GM23338 (cell line): ENCODE data around the gene CIITA. TPM values are rescaled to one million over a fixed set of nuclear protein-coding genes. Genes with fewer than 3 reads are reported as not detected.

Experiments
- ATAC-seq: fragments of 200-7000 bp; cut with Tn5 transposase; 3 replicates; pipeline ENCODE4 v1.9.1; 2020
- DNase-seq: peaks from one replicate; pipeline ENCODE4 v3.0.0-alpha.2; 2015; ENCODE audit warnings: low spot score
- H2AFZ ChIP-seq: fragments of 200-600 bp; sonication (generic); 2 replicates; pipeline ENCODE4 v1.8.0; 2016; ENCODE audit warnings: antibody characterized with exemption, mild to moderate bottlenecking, moderate library complexity
- H3F3A ChIP-seq: fragments of 200-600 bp; sonication (generic); replicated peaks from 2 replicates; pipeline ENCODE4 v1.8.0; 2017; ENCODE audit warnings: antibody characterized with exemption, mixed run types, low read depth
- H3K27ac ChIP-seq: fragments of 200-600 bp; sonication (generic); 2 replicates; pipeline ENCODE4 v1.6.1; 2016; ENCODE audit warnings: low read depth
- H3K27me3 ChIP-seq: fragments of 200-600 bp; sonication (generic); 2 replicates; pipeline ENCODE4 v1.8.0; 2016; ENCODE audit warnings: mild to moderate bottlenecking, mixed run types, moderate library complexity; ENCODE audit not compliant: insufficient read depth
- H3K36me3 ChIP-seq: fragments of 200-600 bp; sonication (generic); 2 replicates; pipeline ENCODE4 v1.8.0; 2016; ENCODE audit warnings: mild to moderate bottlenecking; ENCODE audit not compliant: insufficient read depth
- H3K4me1 ChIP-seq: fragments of 200-600 bp; sonication (generic); 2 replicates; pipeline ENCODE4 v1.8.0; 2016; ENCODE audit warnings: mild to moderate bottlenecking, moderate library complexity; ENCODE audit not compliant: insufficient read depth
- H3K4me2 ChIP-seq: fragments of 200-600 bp; sonication (generic); 2 replicates; pipeline ENCODE4 v1.7.1; 2017; ENCODE audit warnings: mixed run types
- H3K4me3 ChIP-seq: fragments of 200-600 bp; sonication (generic); 2 replicates; pipeline ENCODE4 v1.6.1; 2016; ENCODE audit warnings: mixed run types
- H3K79me2 ChIP-seq: fragments of 200-600 bp; sonication (generic); replicated peaks from 2 replicates; pipeline ENCODE4 v1.8.0; 2017; ENCODE audit warnings: mild to moderate bottlenecking; ENCODE audit not compliant: insufficient read depth
- H3K9me2 ChIP-seq: fragments of 200-600 bp; sonication (generic); 2 replicates; pipeline ENCODE4 v1.8.0; 2017; ENCODE audit not compliant: insufficient read depth
- H4K20me1 ChIP-seq: fragments of 200-600 bp; sonication (generic); replicated peaks from 2 replicates; pipeline ENCODE4 v1.8.0; 2017; ENCODE audit warnings: mild to moderate bottlenecking; ENCODE audit not compliant: insufficient read depth
- H3K27ac Mint-ChIP-seq: 2 replicates; pipeline ENCODE4 v1.8.0; 2020; ENCODE audit warnings: inconsistent platforms, mild to moderate bottlenecking, moderate library complexity, mixed read lengths
- H3K27me3 Mint-ChIP-seq: 3 replicates; pipeline ENCODE4 v1.8.0; 2022; ENCODE audit warnings: low read depth, mild to moderate bottlenecking, moderate library complexity, mixed read lengths, inconsistent platforms; ENCODE audit not compliant: insufficient read depth, poor library complexity
- H3K36me3 Mint-ChIP-seq: 3 replicates; pipeline ENCODE4 v1.8.0; 2021; ENCODE audit warnings: low read depth, mild to moderate bottlenecking, inconsistent platforms, moderate library complexity, mixed read lengths
- H3K4me1 Mint-ChIP-seq: 3 replicates; pipeline ENCODE4 v1.8.0; 2020; ENCODE audit warnings: mild to moderate bottlenecking, inconsistent platforms, mixed read lengths
- H3K4me3 Mint-ChIP-seq: 3 replicates; pipeline ENCODE4 v1.8.0; 2021; ENCODE audit warnings: moderate library complexity, mild to moderate bottlenecking, inconsistent platforms, mixed read lengths
- H3K9me3 Mint-ChIP-seq: 3 replicates; pipeline ENCODE4 v1.8.0; 2020; ENCODE audit warnings: moderate library complexity, mild to moderate bottlenecking, inconsistent platforms, mixed read lengths
- CREB1 ChIP-seq: fragments of 250-450 bp; sonication (Bioruptor Pico); IDR thresholded peaks from 2 replicates; pipeline ENCODE4 v1.5.0; 2020; ENCODE audit warnings: low read depth, mild to moderate bottlenecking, moderate library complexity
- ETS1 ChIP-seq: IDR thresholded peaks from 2 replicates; pipeline ENCODE4 v1.6.1; 2016; ENCODE audit warnings: antibody characterized with exemption
- NANOG ChIP-seq: IDR thresholded peaks from 2 replicates; pipeline ENCODE4 v1.6.1; 2016; ENCODE audit warnings: antibody characterized with exemption, borderline replicate concordance
- POLR2AphosphoS5 ChIP-seq: IDR thresholded peaks from 2 replicates; pipeline ENCODE4 v1.6.1; 2016; ENCODE audit warnings: antibody characterized with exemption, low read depth
- STAT1 ChIP-seq: IDR thresholded peaks from one replicate; pipeline ENCODE4 v1.6.1; 2016; ENCODE audit warnings: antibody characterized with exemption; ENCODE audit not compliant: unreplicated experiment
- ZNF114 ChIP-seq: fragments of 250-450 bp; sonication (Bioruptor Pico); IDR thresholded peaks from 2 replicates; pipeline ENCODE4 v1.5.0; 2020; ENCODE audit warnings: mild to moderate bottlenecking, moderate library complexity
- ZNF462 ChIP-seq: fragments of 250-450 bp; sonication (Bioruptor Pico); IDR thresholded peaks from 2 replicates; pipeline ENCODE4 v1.5.0; 2020; ENCODE audit warnings: mild to moderate bottlenecking, moderate library complexity
- polyA plus RNA-seq: library from polyadenylated mRNA; unstranded; fragments of >200 nt; fragmentation: Nextera tagmentation; extraction: Ambion mirVana; gene quantifications from 2 replicates; pipeline ENCODE4 v1.2.1, GENCODE V29; 2016
- total RNA-seq: library from RNA; depleted of rRNA; stranded (reverse); fragments of >200 nt; shearing (Covaris generic); gene quantifications from 2 replicates; pipeline ENCODE4 v1.2.3, GENCODE V29; 2014

Gene CIITA
- total and polyA plus RNA-seq, 2 experiments from 2014 or later = 0.10 to 0.57 TPM

GRCh38 chr16:10920726-10921427 is 43.9 kb downstream of the CIITA start:
- no peak overlapping the region for H3K4me3 ChIP-seq
- Mint-ChIP-seq H3K27me3 (peaks cover 7% of the 10 kb centered on the region), H3K9me3 (no peaks in the 10 kb centered on the region), H3K36me3 (0 out of 3 replicates have a peak, but pooled peaks cover 3% of the 10 kb centered on the region), H3K4me1 (peaks cover 2% of the 10 kb centered on the region; the same call in 1 of the 3 replicates), H3K4me3 (no peak overlapping the region), H3K27ac (no peak overlapping the region)
- no peaks in the 10 kb centered on the region for H4K20me1 ChIP-seq
- H3K27ac ChIP-seq = no peak overlapping the region
- ATAC-seq (no peak), DNase-seq (no peak)
- no peaks in the 10 kb centered on the region for H3K79me2 ChIP-seq
- H2AFZ ChIP-seq = no peak overlapping the region
- no peaks in the 10 kb centered on the region for H3K27me3 ChIP-seq
- H3K9me2 ChIP-seq = no peaks in the 10 kb centered on the region
- H3K36me3 ChIP-seq = no peaks in the 10 kb centered on the region
- H3K4me2 ChIP-seq = no peak overlapping the region
- H3K4me1 ChIP-seq = no peaks in the 10 kb centered on the region; the same call in 1 of the 2 replicates
- H3F3A ChIP-seq = no peaks in the 10 kb centered on the region
- TF ChIP-seq POLR2AphosphoS5 = no peak
- no peak for TF ChIP-seq ZNF462
- no peak for TF ChIP-seq ETS1
- TF ChIP-seq CREB1 (CRISPR knock-in tag) = no peak
- no peak for TF ChIP-seq NANOG
- TF ChIP-seq ZNF114 (CRISPR knock-in tag) = no peak
- TF ChIP-seq STAT1 = no peak
